ENCODE results near the gene FBLN5. TPM values are rescaled to one million over a fixed set of nuclear protein-coding genes. Genes with fewer than 3 reads are reported as not detected.

Gene FBLN5
- total and polyA plus RNA-seq, 9 of the 15 experiments (the other 6 are each of a cell fraction or from before 2014, with no cell fraction given) = 0.11 to 0.22 TPM; not detected in 7

GRCh38 chr14:91925727-91926121, 21.8 kb downstream of the FBLN5 start:
- no peaks in the 10 kb centered on the region for H3K36me3 ChIP-seq (ENCODE audit: control insufficient read depth, insufficient read depth, low read length)
- no peaks in the 10 kb centered on the region for H4K20me1 ChIP-seq (replicated peaks; ENCODE audit: control insufficient read depth, insufficient read depth, low read length)
- no peak; the same call in 2 of the 3 replicates for ATAC-seq
- H3K4me2 ChIP-seq (ENCODE audit: insufficient read depth, low read length) = no peak overlapping the region
- TF ChIP-seq KLF16 (IDR thresholded peaks at IDR 0.05) (no peak), MAZ (CRISPR knock-in tag; conservative IDR thresholded peaks at IDR 0.05 in 1 of 2, IDR thresholded peaks at IDR 0.05 in 1 of 2) (no peak), BRF2 (IDR thresholded peaks at IDR 0.05; ENCODE audit: borderline replicate concordance, insufficient read depth, insufficient read length) (no peak), NCOR1 (IDR thresholded peaks at IDR 0.05) (no peak), MTA3 (IDR thresholded peaks at IDR 0.05; ENCODE audit: borderline replicate concordance) (no peak), NONO (IDR thresholded peaks at IDR 0.05; ENCODE audit: low read depth in 2 of 2, low read length in 1 of 2) (no peak), RREB1 (CRISPR knock-in tag; IDR thresholded peaks at IDR 0.05) (no peak)
- H3K27me3 ChIP-seq (ENCODE audit: control insufficient read depth in 2 of 2, insufficient read depth in 2 of 2, low read length in 2 of 2) = peaks cover 0 to 26% of the 10 kb centered on the region in 2 experiments; a peak in 2 of 5 replicates
- no peak for FAIRE-seq
- peaks cover 0 to 4% of the 10 kb centered on the region in 2 experiments; a peak in 2 of 5 replicates for H3K4me1 ChIP-seq (replicated peaks in 1 of 2; ENCODE audit: control insufficient read depth in 2 of 2, insufficient read depth in 2 of 2, low read length in 2 of 2)
- in situ Hi-C loops (cut with MboI) (no loop called here), intact Hi-C loops (cut with micrococcal nuclease) (no loop called here)
- H2AFZ ChIP-seq (ENCODE audit: low read depth, low read length) = no peak overlapping the region
- WGBS (ENCODE audit: insufficient coverage, low coverage, missing lambda C conversion rate) = 0% methylated on average over 8 of the region's 10 CpGs
- H3K27ac ChIP-seq (ENCODE audit: extremely low read depth, low read depth, low read length) = no peak overlapping the region
- BruUV-seq (replicated peaks) = no TSS peak
- H3K9ac ChIP-seq (ENCODE audit: insufficient read depth in 1 of 2, low read depth in 2 of 2, low read length in 2 of 2) = no peak overlapping the region
- no peaks in the 10 kb centered on the region for H3K9me1 ChIP-seq (ENCODE audit: control insufficient read depth, insufficient read depth, low read length)
- POLR2A ChIA-PET = no interaction called here
- CTCF ChIA-PET (ENCODE audit: low intra/inter-chr PET ratio) = no interaction called here
- no peak for DNase-seq (ENCODE audit: extremely low read depth in 1 of 4, low spot score in 3 of 4)
- no peaks in the 10 kb centered on the region for H3K9me3 ChIP-seq (replicated peaks; ENCODE audit: control insufficient read depth, insufficient read depth, low read depth, low read length)
- H3K4me3 ChIP-seq = no peak overlapping the region
- no peaks in the 10 kb centered on the region for H3K79me2 ChIP-seq (ENCODE audit: control insufficient read depth, insufficient read depth, low read length)

All from K562 (cell line).